Subcutaneous abdominal adipose tissue (tissue), 5 donors: ENCODE data around the gene GPR137B.
"Not testable (repeated sequence)": the region's sequence is repeated elsewhere in the genome, so short reads cannot be mapped to it uniquely, and the experiment has no call there.

Experiments
- H3K27ac ChIP-seq: one replicate; pipeline ENCODE4 v1.7.0; 2013; ENCODE audit warnings: low read depth, mild to moderate bottlenecking, inconsistent platforms, low read length, moderate library complexity
- H3K27me3 ChIP-seq, 5 donors: one replicate each; pipeline ENCODE4 v1.7.0; 2013; ENCODE audit warnings: low read length in 5 of 5, inconsistent platforms in 1 of 5; ENCODE audit not compliant: control insufficient read depth in 5 of 5, insufficient read depth in 4 of 5
- H3K36me3 ChIP-seq, 5 donors: one replicate each; pipeline ENCODE4 v1.7.0; 2013; ENCODE audit warnings: low read length in 5 of 5; ENCODE audit not compliant: control insufficient read depth in 5 of 5, insufficient read depth in 5 of 5
- H3K4me1 ChIP-seq, 5 donors: one replicate each; pipeline ENCODE4 v1.7.0; 2013; ENCODE audit warnings: low read length in 5 of 5, mild to moderate bottlenecking in 3 of 5, moderate library complexity in 1 of 5; ENCODE audit not compliant: control insufficient read depth in 5 of 5, insufficient read depth in 5 of 5
- H3K4me3 ChIP-seq, 5 donors: one replicate each; pipeline ENCODE4 v1.7.0; 2013; ENCODE audit warnings: low read length in 5 of 5, low read depth in 1 of 5
- H3K9ac ChIP-seq, 5 donors: one replicate each; pipeline ENCODE4 v1.7.0; 2013; ENCODE audit warnings: low read length in 5 of 5, mild to moderate bottlenecking in 4 of 5, moderate library complexity in 3 of 5
- H3K9me3 ChIP-seq, 5 donors: one replicate each; pipeline ENCODE4 v1.7.0; 2013; ENCODE audit warnings: low read length in 5 of 5; ENCODE audit not compliant: control insufficient read depth in 5 of 5
- donor health status: healthy.
- donor health status: healthy.
- donor health status: healthy.
- donor health status: healthy.
- donor health status: healthy.

Gene GPR137B

GRCh38 chr1:236185687-236186086 lies 43.3 kb downstream of the GPR137B start:
- H3K27me3 ChIP-seq = no peaks in the 10 kb centered on the region
- peaks cover 0 to 3% (median 0%) of the 10 kb centered on the region in 5 donors for H3K9me3 ChIP-seq
- no peak overlapping the region for H3K4me3 ChIP-seq
- H3K27ac ChIP-seq = no peak overlapping the region
- no peak overlapping the region for H3K9ac ChIP-seq
- H3K36me3 ChIP-seq = peaks cover 0 to 20% (median 5%) of the 10 kb centered on the region in 5 donors
- no peaks in the 10 kb centered on the region for H3K4me1 ChIP-seq

GRCh38 chr1:236186471-236186870 lies 44.1 kb downstream of the GPR137B start:
- H3K9me3 ChIP-seq = not testable (repeated sequence)

GRCh38 chr1:236188084-236188483 lies 45.7 kb downstream of the GPR137B start:
- not testable (repeated sequence) for H3K27ac ChIP-seq, H3K4me3 ChIP-seq, H3K9ac ChIP-seq, H3K9me3 ChIP-seq, H3K4me1 ChIP-seq, H3K27me3 ChIP-seq
- H3K36me3 ChIP-seq = peaks cover 0 to 25% (median 0%) of the 10 kb centered on the region in 5 donors

More at GRCh38 chr1:236186471-236186870, 44.1 kb downstream of the GPR137B start:
- H3K4me3 ChIP-seq, H3K4me1 ChIP-seq, H3K9ac ChIP-seq, H3K27me3 ChIP-seq, H3K27ac ChIP-seq: not testable (repeated sequence)
- peaks cover 0 to 16% (median 0%) of the 10 kb centered on the region in 5 donors for H3K36me3 ChIP-seq

- peaks cover 0 to 24% (median 7%) of the 10 kb centered on the region in 5 donors for H3K36me3 ChIP-seq
- H3K9ac ChIP-seq = no peak overlapping the region
Measured at GRCh38 chr1:236193184-236193583, 50.8 kb downstream of the GPR137B start.

GRCh38 chr1:236200925-236201324 lies 58.6 kb downstream of the GPR137B start:
- no peak overlapping the region for H3K27ac ChIP-seq
- peaks cover 6 to 32% (median 21%) of the 10 kb centered on the region in 5 donors for H3K9me3 ChIP-seq
- H3K4me3 ChIP-seq = no peak overlapping the region
- H3K36me3 ChIP-seq = peaks cover 4 to 11% (median 8%) of the 10 kb centered on the region in 5 donors
- no peaks in the 10 kb centered on the region for H3K27me3 ChIP-seq
- H3K9ac ChIP-seq = no peak overlapping the region
- H3K4me1 ChIP-seq = no peaks in the 10 kb centered on the region

More at GRCh38 chr1:236193184-236193583, 50.8 kb downstream of the GPR137B start:
- no peak overlapping the region for H3K4me3 ChIP-seq
- H3K4me1 ChIP-seq = no peaks in the 10 kb centered on the region
- peaks cover 0 to 21% (median 18%) of the 10 kb centered on the region in 5 donors for H3K9me3 ChIP-seq
- H3K27me3 ChIP-seq = no peaks in the 10 kb centered on the region
- no peak overlapping the region for H3K27ac ChIP-seq

GRCh38 chr1:236201786-236202185 lies 59.4 kb downstream of the GPR137B start:
- H3K9ac ChIP-seq = no peak overlapping the region
- H3K27me3 ChIP-seq = no peaks in the 10 kb centered on the region
- H3K9me3 ChIP-seq = peaks cover 6 to 26% (median 17%) of the 10 kb centered on the region in 5 donors
- H3K27ac ChIP-seq = no peak overlapping the region
- H3K4me1 ChIP-seq = no peaks in the 10 kb centered on the region
- H3K36me3 ChIP-seq = peaks cover 7 to 11% (median 8%) of the 10 kb centered on the region in 5 donors
- H3K4me3 ChIP-seq = peak overlapping the region in 1 of 5 donors; percentile 2

GRCh38 chr1:236204039-236204438 lies 61.7 kb downstream of the GPR137B start:
- no peak overlapping the region for H3K9ac ChIP-seq
- H3K4me1 ChIP-seq = no peaks in the 10 kb centered on the region
- H3K27me3 ChIP-seq = no peaks in the 10 kb centered on the region
- no peak overlapping the region for H3K4me3 ChIP-seq
- peaks cover 2 to 16% (median 6%) of the 10 kb centered on the region in 5 donors for H3K9me3 ChIP-seq
- no peak overlapping the region for H3K27ac ChIP-seq
- H3K36me3 ChIP-seq = peaks cover 5 to 13% (median 7%) of the 10 kb centered on the region in 5 donors

GRCh38 chr1:236204656-236205055 lies 62.3 kb downstream of the GPR137B start:
- Histone ChIP-seq H3K27me3 (no peaks in the 10 kb centered on the region), H3K27ac (no peak overlapping the region), H3K9me3 (peaks cover 2 to 16% (median 6%) of the 10 kb centered on the region in 5 donors), H3K4me3 (no peak overlapping the region), H3K4me1 (no peaks in the 10 kb centered on the region), H3K9ac (no peak overlapping the region), H3K36me3 (peaks cover 6 to 16% (median 7%) of the 10 kb centered on the region in 5 donors)

- H3K36me3 ChIP-seq = peaks cover 6 to 16% (median 8%) of the 10 kb centered on the region in 5 donors
Measured at GRCh38 chr1:236206548-236206947, 64.2 kb downstream of the GPR137B start.

GRCh38 chr1:236207121-236207520 lies 64.8 kb downstream of the GPR137B start:
- no peak overlapping the region for H3K9ac ChIP-seq
- H3K9me3 ChIP-seq = peaks cover 0 to under 1% (median 0%) of the 10 kb centered on the region in 5 donors
- H3K27me3 ChIP-seq = no peaks in the 10 kb centered on the region
- no peak overlapping the region for H3K4me3 ChIP-seq
- peaks cover 6 to 15% (median 8%) of the 10 kb centered on the region in 5 donors for H3K36me3 ChIP-seq
- H3K4me1 ChIP-seq = no peaks in the 10 kb centered on the region
- peak overlapping the region; percentile 38 for H3K27ac ChIP-seq

More at GRCh38 chr1:236206548-236206947, 64.2 kb downstream of the GPR137B start:
- Histone ChIP-seq H3K4me1 (no peaks in the 10 kb centered on the region), H3K27ac (peak overlapping the region; percentile 38), H3K9me3 (peaks cover 0 to 6% (median 2%) of the 10 kb centered on the region in 5 donors), H3K27me3 (no peaks in the 10 kb centered on the region), H3K4me3 (no peak overlapping the region), H3K9ac (no peak overlapping the region)
